GM12878 (cell line): Measurements from ENCODE around the gene CD244. TPM values are rescaled to one million over a fixed set of nuclear protein-coding genes. Genes with fewer than 3 reads are reported as not detected.

ENCODE experiments used
- ATAC-seq: fragments of 200-7000 bp; cut with Tn5 transposase; 3 replicates; pipeline ENCODE4 v1.9.1; 2020; ENCODE audit warnings: mild to moderate bottlenecking, moderate library complexity
- BruUV-seq: library from RNA; stranded (reverse); fragments of 400-500 nt; replicated peaks from 2 replicates; lab custom pipeline; 2021; lab: Mats Ljungman, UMichigan
- CTCF ChIA-PET: fragments of 300-600 bp; sonication (Branson Sonifier 250); formaldehyde crosslinking; extraction: SDS; loops from one replicate; lab custom pipeline; 2021; ENCODE audit warnings: inconsistent platforms; lab: Yijun Ruan, JAX
- POLR2A ChIA-PET: fragments of 350-600 bp; formaldehyde crosslinking; extraction: SDS; loops from one replicate; lab custom pipeline; 2021; ENCODE audit warnings: inconsistent platforms; lab: Charles Lee
- RAD21 ChIA-PET: fragments of 300-600 bp; sonication (Branson Sonifier 250); formaldehyde crosslinking; loops from one replicate; lab custom pipeline; 2023; ENCODE audit warnings: antibody characterized with exemption; ENCODE audit not compliant: unreplicated experiment; lab: Charles Lee
- SMC1A ChIA-PET: fragments of 300-600 bp; sonication (Branson Sonifier 250); formaldehyde crosslinking; loops from one replicate; lab custom pipeline; 2023; ENCODE audit not compliant: unreplicated experiment, uncharacterized antibody; lab: Charles Lee
- DNase-seq: peaks from one replicate; pipeline ENCODE4 v3.0.0-alpha.2; 2011; ENCODE audit warnings: low read depth, low spot score
- FAIRE-seq: peaks from 3 replicates; lab custom pipeline; 2011; peaks lifted over from hg19 to GRCh38; lab: Jason Lieb, UNC
- H2AFZ ChIP-seq: 2 replicates; pipeline ENCODE4 v1.6.0; 2011; ENCODE audit warnings: low read depth, low read length, control low read depth; ENCODE audit not compliant: control insufficient read depth
- H3K27ac ChIP-seq: 2 replicates; pipeline ENCODE4 v1.5.1; 2011; ENCODE audit warnings: control low read depth; ENCODE audit not compliant: control insufficient read depth, insufficient read depth
- H3K27me3 ChIP-seq, 2 experiments: replicated peaks in 1 of 2; 2 replicates each; pipeline versions ENCODE4 v1.6.0 to v1.6.1; 2011; ENCODE audit warnings: low read length in 1 of 2; ENCODE audit not compliant: control insufficient read depth in 2 of 2, insufficient read depth in 2 of 2
- H3K36me3 ChIP-seq, 2 experiments: 2 replicates each; pipeline ENCODE4 v1.5.1; 2011; ENCODE audit warnings: low read length in 1 of 2; ENCODE audit not compliant: control insufficient read depth in 2 of 2, insufficient read depth in 2 of 2
- H3K4me1 ChIP-seq: 2 replicates; pipeline ENCODE4 v1.6.1; 2011; ENCODE audit warnings: mild to moderate bottlenecking, low read length, moderate library complexity, mixed read lengths; ENCODE audit not compliant: control insufficient read depth, insufficient read depth
- H3K4me2 ChIP-seq: 2 replicates; pipeline ENCODE4 v1.6.0; 2011; ENCODE audit warnings: control low read depth; ENCODE audit not compliant: control insufficient read depth, insufficient read depth
- H3K4me3 ChIP-seq: fragments of 200-600 bp; sonication (generic); 2 replicates; pipeline ENCODE4 v1.5.1; 2016
- H3K79me2 ChIP-seq: 2 replicates; pipeline ENCODE4 v1.6.0; 2011; ENCODE audit warnings: low read length; ENCODE audit not compliant: control insufficient read depth, insufficient read depth
- H3K9ac ChIP-seq: 2 replicates; pipeline ENCODE4 v1.8.0; 2011; ENCODE audit warnings: low read length, control low read depth, mixed read lengths; ENCODE audit not compliant: control insufficient read depth, insufficient read depth
- H3K9me3 ChIP-seq: replicated peaks from 3 replicates; pipeline ENCODE4 v1.5.1; 2011; ENCODE audit warnings: mild to moderate bottlenecking, low read length; ENCODE audit not compliant: control insufficient read depth, insufficient read depth
- H4K20me1 ChIP-seq: 2 replicates; pipeline ENCODE4 v1.6.0; 2011; ENCODE audit not compliant: control insufficient read depth, insufficient read depth
- BRCA1 ChIP-seq: IDR thresholded peaks from 2 replicates; pipeline ENCODE4 v1.6.1; 2011; ENCODE audit warnings: low read depth, low read length, improper control_type of control experiment
- CREB1 ChIP-seq: IDR thresholded peaks from 2 replicates; pipeline ENCODE4 v1.6.1; 2012; ENCODE audit warnings: low read depth, mild to moderate bottlenecking, inconsistent platforms
- CREM ChIP-seq: IDR thresholded peaks from 2 replicates; pipeline ENCODE4 v1.6.1; 2014; ENCODE audit warnings: antibody characterized with exemption, low read depth
- IKZF2 ChIP-seq, 2 experiments: fragments of 450-650 bp; IDR thresholded peaks; 2 replicates each; pipeline ENCODE4 v1.6.1; 2017; ENCODE audit warnings: mild to moderate bottlenecking in 2 of 2, moderate library complexity in 2 of 2
- MEF2A ChIP-seq: IDR thresholded peaks from 2 replicates; pipeline ENCODE4 v1.6.1; 2011; ENCODE audit warnings: low read depth, mild to moderate bottlenecking, low read length, moderate library complexity; ENCODE audit not compliant: insufficient read depth
- POLR2AphosphoS2 ChIP-seq: IDR thresholded peaks from 2 replicates; pipeline ENCODE4 v1.6.1; 2011; ENCODE audit warnings: low read depth, mild to moderate bottlenecking, low read length, improper control_type of control experiment, moderate library complexity
- RBBP5 ChIP-seq: fragments of 200-600 bp; sonication (generic); conservative IDR thresholded peaks from 2 replicates; pipeline ENCODE4 v1.6.1; 2016
- SRF ChIP-seq, 2 experiments: IDR thresholded peaks; 2 replicates each; pipeline ENCODE4 v1.6.1; 2011; ENCODE audit warnings: low read depth in 2 of 2, low read length in 2 of 2, mild to moderate bottlenecking in 1 of 2, moderate library complexity in 1 of 2
- SUZ12 ChIP-seq: fragments of 200-600 bp; sonication (generic); IDR thresholded peaks from one replicate; pipeline ENCODE4 v1.6.1; 2018; ENCODE audit warnings: antibody characterized with exemption, mild to moderate bottlenecking; ENCODE audit not compliant: unreplicated experiment
- TARDBP ChIP-seq: IDR thresholded peaks from 2 replicates; pipeline ENCODE4 v1.6.1; 2016; ENCODE audit warnings: borderline replicate concordance
- WGBS: methylation state at CpG from one replicate; pipeline ENCODE4 v1.1.6; 2016; ENCODE audit warnings: low lambda C conversion rate; ENCODE audit not compliant: insufficient replicate concordance, insufficient coverage; ENCODE audit errors: missing lambda C conversion rate; 5-methylcytosine and 5-hydroxymethylcytosine counted together
- in situ Hi-C: fragments of 300-500 bp; cut with MboI; formaldehyde crosslinking; loops from 9 replicates; pipeline ENCODE4 v1.14.3; 2018; ENCODE audit warnings: mixed read lengths
- intact Hi-C: fragments of 100-400 bp; cut with micrococcal nuclease; formaldehyde crosslinking; loops from one replicate; pipeline ENCODE4 v1.14.2; 2022; ENCODE audit not compliant: unreplicated experiment
- polyA plus RNA-seq, 11 experiments: library from polyadenylated mRNA; depleted of rRNA in 4 of 11; unstranded in 6 of 11; stranded (reverse) in 5 of 11; fragments of >200 nt; fragmentation: Nextera tagmentation in 4 of 11; fragmentation: Illumina TruSeq in 1 of 11; extraction: Ambion mirVana in 4 of 11; extraction: Trizol in 1 of 11; gene quantifications; 1 replicate in 1 of 11; 2 replicates in 10 of 11; pipeline versions ENCODE4 v1.2.1 to v1.2.3, GENCODE V29; 2011 to 2016; ENCODE audit warnings: inconsistent platforms in 2 of 11, missing spikeins in 2 of 11, low read depth in 1 of 11
- total RNA-seq, 4 experiments: library from RNA; depleted of rRNA in 3 of 4; stranded (reverse); fragments of >200 nt in 3 of 4; fragmentation: Illumina TruSeq in 1 of 4; extraction: Trizol in 1 of 4; gene quantifications; 2 replicates each; pipeline versions ENCODE4 v1.2.1 to v1.2.3, GENCODE V29; 2013 to 2021
- TF ChIP-seq, protein P1 (sequence below): IDR thresholded peaks from 2 replicates; pipeline ENCODE4 v1.6.1; 2012; ENCODE audit warnings: low read depth, low read length, improper control_type of control experiment
- TF ChIP-seq, protein P2 (sequence below): fragments of 450-650 bp; formaldehyde crosslinking; IDR thresholded peaks from 2 replicates; pipeline ENCODE4 v1.4.0; 2020; ENCODE audit warnings: mild to moderate bottlenecking, moderate library complexity
- TF ChIP-seq, protein P3 (sequence below): fragments of 450-650 bp; IDR thresholded peaks from 2 replicates; pipeline ENCODE4 v1.6.1; 2018; ENCODE audit warnings: borderline replicate concordance, mild to moderate bottlenecking; ENCODE audit not compliant: partially characterized antibody

Gene CD244
- total and polyA plus RNA-seq, 10 of the 15 experiments (the other 5 are each of a cell fraction or from before 2014, with no cell fraction given) = 0.24 to 13.6 (median 0.73) TPM

DNA sequence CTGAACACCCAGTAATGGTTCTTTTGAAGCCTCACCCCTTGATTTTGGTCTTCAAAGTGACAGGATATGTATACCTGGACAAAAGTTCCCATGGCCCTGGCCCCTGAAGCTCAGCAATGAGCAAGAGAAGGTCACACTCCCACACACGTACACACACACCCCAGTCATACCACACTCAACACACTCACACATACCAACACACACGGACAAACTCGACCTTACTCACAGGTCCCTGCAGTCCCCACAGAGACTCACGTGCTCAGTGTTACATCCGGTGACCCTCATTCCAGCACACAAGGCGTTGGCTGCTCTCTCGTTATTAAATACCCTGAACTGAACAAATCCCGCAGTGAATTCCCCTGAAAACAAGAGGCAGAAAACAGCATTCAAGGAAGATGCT, 16.4 kb upstream of the CD244 start:
- Histone ChIP-seq H3K36me3 (no peaks in the 10 kb centered on the region), H3K4me2 (no peak overlapping the region), H3K27me3 (no peaks in the 10 kb centered on the region), H3K27ac (no peak overlapping the region), H3K9me3 (no peaks in the 10 kb centered on the region), H3K4me1 (no peaks in the 10 kb centered on the region), H3K79me2 (no peaks in the 10 kb centered on the region), H2AFZ (no peak overlapping the region), H4K20me1 (no peaks in the 10 kb centered on the region), H3K9ac (no peak overlapping the region), H3K4me3 (no peak overlapping the region)
- in situ Hi-C loops = no loop called here
- ATAC-seq (no peak), DNase-seq (no peak), FAIRE-seq (no peak)
- ChIA-PET CTCF (interaction anchor here (0.5 to 5.5 kb wide), 8 partner anchors 10 to 962 kb away, joined by 3 to 80 read pairs (median 5); partner anchors contain the start of gene CD244), POLR2A (interaction anchor here (1.5 kb wide), 1 partner anchor 23 kb away, joined by 3 read pairs; no protein-coding TSS in a partner anchor), RAD21 (interaction anchor here (0.6 to 1.4 kb wide), 4 partner anchors 14 to 72 kb away, joined by 3 to 4 read pairs (median 4); no protein-coding TSS in a partner anchor), SMC1A (interaction anchor here (0.5 to 3.1 kb wide), 11 partner anchors 9 to 103 kb away, joined by 3 to 27 read pairs (median 4); partner anchors contain the start of gene CD244)
- intact Hi-C loops = no loop called here
- WGBS = 25% methylated on average over 8 of the region's 8 CpGs
- BruUV-seq = no TSS peak
- TF ChIP-seq, protein P1, sequence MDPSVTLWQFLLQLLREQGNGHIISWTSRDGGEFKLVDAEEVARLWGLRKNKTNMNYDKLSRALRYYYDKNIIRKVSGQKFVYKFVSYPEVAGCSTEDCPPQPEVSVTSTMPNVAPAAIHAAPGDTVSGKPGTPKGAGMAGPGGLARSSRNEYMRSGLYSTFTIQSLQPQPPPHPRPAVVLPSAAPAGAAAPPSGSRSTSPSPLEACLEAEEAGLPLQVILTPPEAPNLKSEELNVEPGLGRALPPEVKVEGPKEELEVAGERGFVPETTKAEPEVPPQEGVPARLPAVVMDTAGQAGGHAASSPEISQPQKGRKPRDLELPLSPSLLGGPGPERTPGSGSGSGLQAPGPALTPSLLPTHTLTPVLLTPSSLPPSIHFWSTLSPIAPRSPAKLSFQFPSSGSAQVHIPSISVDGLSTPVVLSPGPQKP = no peak
- TF ChIP-seq SRF (IDR thresholded peaks at IDR 0.05; ENCODE audit: low read depth in 2 of 2, low read length in 2 of 2) (no peak), TARDBP (no peak), POLR2AphosphoS2 (no peak), CREB1 (no peak), BRCA1 (no peak), SUZ12 (no peak), RBBP5 (no peak), IKZF2 (IDR thresholded peaks at IDR 0.05) (no peak), CREM (no peak), MEF2A (no peak)
- TF ChIP-seq, protein P2, sequence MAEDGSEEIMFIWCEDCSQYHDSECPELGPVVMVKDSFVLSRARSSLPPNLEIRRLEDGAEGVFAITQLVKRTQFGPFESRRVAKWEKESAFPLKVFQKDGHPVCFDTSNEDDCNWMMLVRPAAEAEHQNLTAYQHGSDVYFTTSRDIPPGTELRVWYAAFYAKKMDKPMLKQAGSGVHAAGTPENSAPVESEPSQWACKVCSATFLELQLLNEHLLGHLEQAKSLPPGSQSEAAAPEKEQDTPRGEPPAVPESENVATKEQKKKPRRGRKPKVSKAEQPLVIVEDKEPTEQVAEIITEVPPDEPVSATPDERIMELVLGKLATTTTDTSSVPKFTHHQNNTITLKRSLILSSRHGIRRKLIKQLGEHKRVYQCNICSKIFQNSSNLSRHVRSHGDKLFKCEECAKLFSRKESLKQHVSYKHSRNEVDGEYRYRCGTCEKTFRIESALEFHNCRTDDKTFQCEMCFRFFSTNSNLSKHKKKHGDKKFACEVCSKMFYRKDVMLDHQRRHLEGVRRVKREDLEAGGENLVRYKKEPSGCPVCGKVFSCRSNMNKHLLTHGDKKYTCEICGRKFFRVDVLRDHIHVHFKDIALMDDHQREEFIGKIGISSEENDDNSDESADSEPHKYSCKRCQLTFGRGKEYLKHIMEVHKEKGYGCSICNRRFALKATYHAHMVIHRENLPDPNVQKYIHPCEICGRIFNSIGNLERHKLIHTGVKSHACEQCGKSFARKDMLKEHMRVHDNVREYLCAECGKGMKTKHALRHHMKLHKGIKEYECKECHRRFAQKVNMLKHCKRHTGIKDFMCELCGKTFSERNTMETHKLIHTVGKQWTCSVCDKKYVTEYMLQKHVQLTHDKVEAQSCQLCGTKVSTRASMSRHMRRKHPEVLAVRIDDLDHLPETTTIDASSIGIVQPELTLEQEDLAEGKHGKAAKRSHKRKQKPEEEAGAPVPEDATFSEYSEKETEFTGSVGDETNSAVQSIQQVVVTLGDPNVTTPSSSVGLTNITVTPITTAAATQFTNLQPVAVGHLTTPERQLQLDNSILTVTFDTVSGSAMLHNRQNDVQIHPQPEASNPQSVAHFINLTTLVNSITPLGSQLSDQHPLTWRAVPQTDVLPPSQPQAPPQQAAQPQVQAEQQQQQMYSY = no peak
- TF ChIP-seq, protein P3, sequence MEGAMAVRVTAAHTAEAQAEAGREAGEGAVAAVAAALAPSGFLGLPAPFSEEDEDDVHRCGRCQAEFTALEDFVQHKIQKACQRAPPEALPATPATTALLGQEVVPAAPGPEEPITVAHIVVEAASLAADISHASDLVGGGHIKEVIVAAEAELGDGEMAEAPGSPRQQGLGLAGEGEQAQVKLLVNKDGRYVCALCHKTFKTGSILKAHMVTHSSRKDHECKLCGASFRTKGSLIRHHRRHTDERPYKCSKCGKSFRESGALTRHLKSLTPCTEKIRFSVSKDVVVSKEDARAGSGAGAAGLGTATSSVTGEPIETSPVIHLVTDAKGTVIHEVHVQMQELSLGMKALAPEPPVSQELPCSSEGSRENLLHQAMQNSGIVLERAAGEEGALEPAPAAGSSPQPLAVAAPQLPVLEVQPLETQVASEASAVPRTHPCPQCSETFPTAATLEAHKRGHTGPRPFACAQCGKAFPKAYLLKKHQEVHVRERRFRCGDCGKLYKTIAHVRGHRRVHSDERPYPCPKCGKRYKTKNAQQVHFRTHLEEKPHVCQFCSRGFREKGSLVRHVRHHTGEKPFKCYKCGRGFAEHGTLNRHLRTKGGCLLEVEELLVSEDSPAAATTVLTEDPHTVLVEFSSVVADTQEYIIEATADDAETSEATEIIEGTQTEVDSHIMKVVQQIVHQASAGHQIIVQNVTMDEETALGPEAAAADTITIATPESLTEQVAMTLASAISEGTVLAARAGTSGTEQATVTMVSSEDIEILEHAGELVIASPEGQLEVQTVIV = no peak
